ENCODE measurements around the gene PPP1R3A.
"Not testable (repeated sequence)": the region's sequence is repeated elsewhere in the genome, so short reads cannot be mapped to it uniquely, and the experiment has no call there.

Gene PPP1R3A, protein sequence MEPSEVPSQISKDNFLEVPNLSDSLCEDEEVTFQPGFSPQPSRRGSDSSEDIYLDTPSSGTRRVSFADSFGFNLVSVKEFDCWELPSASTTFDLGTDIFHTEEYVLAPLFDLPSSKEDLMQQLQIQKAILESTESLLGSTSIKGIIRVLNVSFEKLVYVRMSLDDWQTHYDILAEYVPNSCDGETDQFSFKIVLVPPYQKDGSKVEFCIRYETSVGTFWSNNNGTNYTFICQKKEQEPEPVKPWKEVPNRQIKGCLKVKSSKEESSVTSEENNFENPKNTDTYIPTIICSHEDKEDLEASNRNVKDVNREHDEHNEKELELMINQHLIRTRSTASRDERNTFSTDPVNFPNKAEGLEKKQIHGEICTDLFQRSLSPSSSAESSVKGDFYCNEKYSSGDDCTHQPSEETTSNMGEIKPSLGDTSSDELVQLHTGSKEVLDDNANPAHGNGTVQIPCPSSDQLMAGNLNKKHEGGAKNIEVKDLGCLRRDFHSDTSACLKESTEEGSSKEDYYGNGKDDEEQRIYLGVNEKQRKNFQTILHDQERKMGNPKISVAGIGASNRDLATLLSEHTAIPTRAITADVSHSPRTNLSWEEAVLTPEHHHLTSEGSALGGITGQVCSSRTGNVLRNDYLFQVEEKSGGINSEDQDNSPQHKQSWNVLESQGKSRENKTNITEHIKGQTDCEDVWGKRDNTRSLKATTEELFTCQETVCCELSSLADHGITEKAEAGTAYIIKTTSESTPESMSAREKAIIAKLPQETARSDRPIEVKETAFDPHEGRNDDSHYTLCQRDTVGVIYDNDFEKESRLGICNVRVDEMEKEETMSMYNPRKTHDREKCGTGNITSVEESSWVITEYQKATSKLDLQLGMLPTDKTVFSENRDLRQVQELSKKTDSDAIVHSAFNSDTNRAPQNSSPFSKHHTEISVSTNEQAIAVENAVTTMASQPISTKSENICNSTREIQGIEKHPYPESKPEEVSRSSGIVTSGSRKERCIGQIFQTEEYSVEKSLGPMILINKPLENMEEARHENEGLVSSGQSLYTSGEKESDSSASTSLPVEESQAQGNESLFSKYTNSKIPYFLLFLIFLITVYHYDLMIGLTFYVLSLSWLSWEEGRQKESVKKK

GRCh38 chr7:113918946-113919345 lies at the start of gene PPP1R3A:
Gene PPP1R3A (minus strand): TSS chr7:113919009. CDS start chr7:113918996, 13 bp downstream.
- H3K27ac ChIP-seq = no peak within 1 kb of the TSS
- DNase-seq (ENCODE audit: low read depth, low spot score) = no peak

- H3K27ac ChIP-seq = no peak overlapping the region
- no peak for DNase-seq (ENCODE audit: low read depth, low spot score)
These were observed 44.5 kb upstream of the PPP1R3A start for GRCh38 chr7:113963356-113963755.

DNA sequence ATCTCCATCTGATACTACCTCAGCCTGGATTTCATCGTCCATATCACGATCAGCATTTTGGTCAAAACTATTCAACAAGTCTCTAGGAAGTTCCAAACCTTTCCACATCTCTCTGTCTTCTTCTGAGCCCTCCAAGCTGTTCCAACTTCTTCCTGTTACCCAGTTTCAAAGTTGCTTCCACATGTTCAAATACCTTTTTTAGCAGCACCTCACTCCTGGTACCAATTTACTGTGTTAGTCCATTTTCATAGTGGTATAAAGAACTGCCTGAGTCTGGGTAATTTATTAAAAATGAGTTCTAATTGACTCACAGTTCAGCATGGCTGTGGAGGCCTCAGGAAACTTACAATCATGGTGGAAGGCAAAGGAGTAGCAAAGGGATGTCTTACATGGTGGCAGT lies 41.1 kb upstream of the PPP1R3A start:
- no peak for DNase-seq (ENCODE audit: low read depth, low spot score)
- H3K27ac ChIP-seq = no peak overlapping the region

DNA sequence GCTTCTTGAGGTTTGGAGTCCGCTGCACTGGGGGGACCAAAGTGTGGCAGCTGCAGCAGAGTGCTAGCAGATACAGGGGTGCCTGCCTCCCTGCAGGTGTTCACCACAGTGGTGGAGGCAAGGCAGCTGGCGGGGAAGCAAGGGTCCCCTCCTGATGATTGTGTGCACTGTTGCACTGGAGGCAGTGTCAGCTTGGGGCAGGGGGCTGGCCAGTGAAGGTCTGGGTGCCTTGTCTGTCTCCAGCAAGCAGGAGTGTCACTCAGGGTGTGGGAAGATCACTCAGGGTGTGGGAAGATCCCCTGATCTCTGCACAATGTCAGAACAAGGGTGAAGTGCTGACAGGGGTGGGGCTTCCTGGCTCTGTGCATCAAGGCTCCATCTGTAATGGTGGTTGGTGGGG lies 36.3 kb upstream of the PPP1R3A start:
- no peak overlapping the region for H3K27ac ChIP-seq
- no peak for DNase-seq (ENCODE audit: low read depth, low spot score)

- H3K27ac ChIP-seq = no peak overlapping the region
- DNase-seq (ENCODE audit: low read depth, low spot score) = no peak
These were observed 34.7 kb upstream of the PPP1R3A start for GRCh38 chr7:113953553-113953952.

DNA sequence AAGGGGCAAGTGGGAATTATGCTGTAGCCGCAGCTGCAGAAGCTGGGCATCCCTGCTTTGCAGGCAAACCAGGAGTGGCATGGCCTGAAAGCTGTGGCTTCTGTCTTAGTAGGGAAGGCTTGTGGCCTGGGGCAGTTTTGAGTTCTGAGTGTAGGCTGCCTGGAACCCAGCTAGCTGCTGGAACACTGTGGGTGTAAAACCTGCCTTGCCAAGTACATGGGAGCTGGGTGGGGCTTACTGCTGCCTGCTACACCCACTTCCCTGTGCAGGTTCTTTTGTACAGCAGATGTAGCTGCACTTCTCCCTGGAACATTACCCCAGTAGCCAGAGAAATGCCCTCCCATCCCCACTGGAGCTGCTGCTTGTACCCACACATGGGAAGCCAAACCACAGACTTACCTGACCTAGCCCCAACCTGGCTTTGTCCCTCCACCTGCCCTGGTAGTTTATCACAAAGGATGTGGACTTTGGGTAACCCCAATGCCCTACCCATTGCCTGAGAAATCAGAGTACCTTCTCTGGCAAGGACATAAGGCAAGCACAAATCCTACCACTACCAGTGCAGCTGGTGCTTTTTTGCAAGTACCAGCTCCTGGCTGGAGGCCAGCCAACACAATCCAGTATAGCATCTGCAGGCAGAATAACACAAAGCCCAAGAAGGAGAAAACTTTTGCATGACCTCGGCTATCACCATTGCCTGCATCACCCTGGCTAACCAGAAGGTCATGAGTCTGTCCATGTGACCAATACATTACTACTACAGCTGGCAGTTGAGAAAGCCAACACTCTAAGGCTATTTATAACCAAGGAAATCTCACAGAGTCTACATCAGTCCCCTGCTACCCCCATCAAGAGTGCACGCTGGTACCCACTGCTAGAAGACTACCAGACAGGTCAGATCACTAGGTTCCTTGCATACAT lies 26.5 kb upstream of the PPP1R3A start:
- no peak for DNase-seq (ENCODE audit: low read depth, low spot score)
- no peak overlapping the region for H3K27ac ChIP-seq

GRCh38 chr7:113936982-113937381 lies 18.2 kb upstream of the PPP1R3A start:
- no peak for DNase-seq (ENCODE audit: low read depth, low spot score)
- H3K27ac ChIP-seq = no peak overlapping the region

GRCh38 chr7:113936535-113936934 lies 17.7 kb upstream of the PPP1R3A start:
- H3K27ac ChIP-seq = no peak overlapping the region
- DNase-seq (ENCODE audit: low read depth, low spot score) = no peak

DNA sequence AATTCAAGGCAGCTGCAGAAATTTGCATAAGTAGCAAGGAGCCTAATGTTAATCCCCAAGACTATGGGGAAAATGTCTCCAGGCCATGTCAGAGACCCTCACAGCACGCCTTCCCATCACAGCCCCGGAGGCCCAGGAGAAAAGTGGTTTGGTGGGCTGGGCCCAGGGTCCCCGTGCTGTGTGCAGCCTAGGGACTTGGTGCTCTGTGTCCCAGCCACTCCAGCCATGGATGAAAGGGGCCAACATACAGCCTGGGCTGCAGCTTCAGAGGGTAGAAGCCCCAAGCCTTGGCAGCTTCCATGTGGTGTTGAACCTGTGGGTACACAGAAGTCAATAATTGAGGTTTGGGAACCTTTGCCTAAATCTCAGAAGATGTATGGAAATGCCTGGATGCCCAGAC lies 10.6 kb upstream of the PPP1R3A start:
- not testable (repeated sequence) for H3K27ac ChIP-seq; DNase-seq (ENCODE audit: low read depth, low spot score)

DNA sequence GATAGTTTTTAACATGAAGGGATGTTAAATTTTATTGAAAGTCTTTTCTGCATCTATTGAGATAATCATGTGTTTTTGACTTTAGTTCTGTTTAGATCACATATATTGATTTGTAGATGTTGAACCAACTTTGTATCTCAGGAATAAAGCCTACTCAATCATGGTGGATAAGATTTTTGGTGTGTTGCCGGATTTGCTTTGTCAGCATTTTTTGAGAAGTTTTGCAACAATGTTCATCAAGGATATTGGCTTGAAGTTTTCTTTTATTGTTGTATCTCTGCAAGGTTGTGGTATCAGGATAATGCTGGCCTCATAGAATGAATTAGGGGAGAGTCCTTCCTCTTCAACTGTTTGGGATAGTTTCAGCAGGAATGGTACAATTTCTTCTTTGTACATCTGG lies 9.3 kb upstream of the PPP1R3A start:
- DNase-seq (ENCODE audit: low read depth, low spot score) = no peak

DNA sequence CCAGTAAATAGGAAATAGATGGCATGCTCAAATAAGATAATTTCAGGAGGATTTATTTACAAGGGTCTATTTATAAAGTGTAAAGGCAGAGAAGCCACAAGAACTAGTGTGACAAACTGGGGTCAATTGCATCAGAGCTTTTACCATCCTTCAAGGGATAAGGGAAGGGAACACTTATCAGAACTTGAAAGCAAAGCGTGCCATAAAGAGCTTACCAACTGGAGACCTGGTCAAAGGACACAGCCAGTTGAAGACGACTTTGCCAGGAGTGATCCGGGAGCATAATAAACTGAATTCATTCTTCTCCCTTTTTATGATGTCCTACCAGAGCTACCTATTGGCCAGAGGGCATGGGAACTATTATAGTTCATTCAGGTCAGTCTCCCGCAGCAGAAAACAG lies 3.2 kb upstream of the PPP1R3A start:
- H3K27ac ChIP-seq = no peak overlapping the region
- DNase-seq (ENCODE audit: low read depth, low spot score) = no peak

More for the DNA sequence above, 9.3 kb upstream of the PPP1R3A start:
- no peak overlapping the region for H3K27ac ChIP-seq

DNA sequence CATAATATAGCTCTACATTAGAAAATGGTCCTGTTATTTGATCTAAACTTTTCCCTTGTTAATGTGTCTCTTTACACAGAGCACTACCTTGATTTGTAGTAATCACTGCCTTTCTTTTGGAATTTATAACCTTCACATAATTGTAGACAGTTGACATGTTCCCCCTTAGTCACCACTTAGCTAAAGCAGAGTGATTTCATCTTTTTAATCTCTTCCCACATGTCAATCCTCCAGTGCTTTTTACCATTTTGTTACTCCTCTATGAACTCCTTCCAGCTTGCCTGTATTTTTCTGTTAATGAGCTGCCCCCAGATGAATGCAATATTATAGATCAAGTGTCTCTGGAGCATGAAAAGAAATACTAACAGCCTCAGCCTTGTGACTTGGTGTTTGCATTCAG lies 2.6 kb upstream of the PPP1R3A start:
- H3K27ac ChIP-seq = no peak overlapping the region
- DNase-seq (ENCODE audit: low read depth, low spot score) = no peak

DNA sequence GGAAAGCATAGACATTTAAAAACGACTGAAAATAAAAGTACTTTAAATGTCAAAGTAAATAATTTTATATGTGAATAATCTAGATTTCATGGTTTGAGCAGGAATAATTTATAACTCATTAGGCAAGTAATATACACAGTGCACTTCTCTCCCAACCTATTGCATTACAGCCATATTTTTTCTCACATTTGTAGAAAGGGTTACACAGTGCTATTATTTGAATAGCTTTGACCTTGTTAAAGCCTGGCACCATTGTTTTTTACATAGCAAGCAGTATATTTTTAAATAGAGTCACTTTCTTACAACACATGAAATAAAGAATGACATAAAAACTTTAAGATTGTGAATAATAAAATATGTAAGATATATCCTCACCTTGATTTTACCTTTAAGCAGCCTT lies 969 bp downstream of the PPP1R3A start:
- DNase-seq (ENCODE audit: low read depth, low spot score) = no peak

DNA sequence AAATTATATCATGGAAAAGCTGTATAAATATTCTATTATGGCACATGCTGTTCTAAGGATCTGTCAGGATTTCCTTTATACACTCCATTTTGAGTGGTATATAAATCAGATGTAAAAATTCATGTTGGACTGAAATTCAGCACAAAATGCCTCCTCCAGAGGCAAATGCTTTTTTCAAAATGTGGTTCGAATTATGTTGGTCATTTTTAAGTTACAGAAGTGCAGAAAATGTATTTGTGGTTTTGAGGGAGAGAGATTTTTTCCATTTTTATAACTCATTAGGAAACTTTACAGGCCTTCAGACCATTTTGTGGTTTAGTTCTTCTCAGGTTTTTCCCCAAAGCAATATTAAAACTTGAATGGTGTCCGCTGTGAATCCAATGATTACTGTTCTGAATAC lies 2.9 kb downstream of the PPP1R3A start:
- DNase-seq (ENCODE audit: low read depth, low spot score) = no peak
- no peak overlapping the region for H3K27ac ChIP-seq

More for the DNA sequence above, 969 bp downstream of the PPP1R3A start:
- H3K27ac ChIP-seq = no peak overlapping the region

GRCh38 chr7:113912876-113913275 lies 5.9 kb downstream of the PPP1R3A start:
- no peak for DNase-seq (ENCODE audit: low read depth, low spot score)
- no peak overlapping the region for H3K27ac ChIP-seq

DNA sequence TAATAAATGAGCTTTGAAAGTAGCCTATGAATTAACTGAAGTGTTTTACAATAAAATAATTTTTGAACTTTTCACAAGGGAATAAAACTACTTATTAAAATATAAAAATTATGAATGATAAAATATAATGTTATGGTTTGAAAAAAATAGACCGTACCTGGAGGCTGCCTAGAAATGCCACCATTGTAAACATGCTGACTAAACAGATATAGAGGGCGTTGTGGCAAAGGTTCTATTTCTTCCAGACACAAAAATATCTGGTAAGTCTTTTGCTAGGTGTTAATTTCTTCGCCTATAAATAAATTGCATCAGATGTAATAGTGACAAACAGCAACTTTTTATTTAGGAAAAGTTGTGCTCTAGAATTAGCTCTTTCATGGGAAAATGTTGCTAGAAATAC lies 11.2 kb downstream of the PPP1R3A start:
- no peak for DNase-seq (ENCODE audit: low read depth, low spot score)
- no peak overlapping the region for H3K27ac ChIP-seq

GRCh38 chr7:113904521-113904920 lies 14.3 kb downstream of the PPP1R3A start:
- no peak for DNase-seq (ENCODE audit: low read depth, low spot score)
- H3K27ac ChIP-seq = no peak overlapping the region

GRCh38 chr7:113892818-113893217 lies 26.0 kb downstream of the PPP1R3A start:
- no peak overlapping the region for H3K27ac ChIP-seq
- no peak for DNase-seq (ENCODE audit: low read depth, low spot score)

- no peak overlapping the region for H3K27ac ChIP-seq
- peak; percentile 3 for DNase-seq (ENCODE audit: low read depth, low spot score)
These were observed 27.0 kb downstream of the PPP1R3A start for GRCh38 chr7:113891828-113892227.

DNA sequence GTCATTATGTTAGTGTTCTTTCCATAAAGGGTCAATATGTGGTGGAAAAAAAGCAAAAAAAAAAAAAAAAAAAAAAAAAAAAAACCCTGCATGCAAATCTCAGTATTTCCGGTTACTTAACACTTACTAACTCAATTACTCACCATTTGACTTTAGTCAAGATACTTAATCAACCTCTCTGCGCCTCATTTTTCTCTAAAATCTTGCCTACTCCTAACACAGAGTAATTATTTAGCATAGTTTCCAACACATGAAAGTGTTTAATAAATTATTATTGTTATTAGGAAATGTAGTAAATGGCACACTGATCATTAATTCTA lies 27.8 kb downstream of the PPP1R3A start:
- no peak for DNase-seq (ENCODE audit: low read depth, low spot score)
- no peak overlapping the region for H3K27ac ChIP-seq

Measured in epithelial cell of prostate (primary cell).